ENCODE data around the gene GPR37L1.
"Not testable (repeated sequence)": the region's sequence is repeated elsewhere in the genome, so short reads cannot be mapped to it uniquely, and the experiment has no call there.

GPR37L1 gene

GRCh38 chr1:202107801-202108731 is 14.7 kb upstream of the GPR37L1 start:
- no peak for DNase-seq (ENCODE audit: extremely low read depth in 1 of 2, low read depth in 1 of 2)

DNA sequence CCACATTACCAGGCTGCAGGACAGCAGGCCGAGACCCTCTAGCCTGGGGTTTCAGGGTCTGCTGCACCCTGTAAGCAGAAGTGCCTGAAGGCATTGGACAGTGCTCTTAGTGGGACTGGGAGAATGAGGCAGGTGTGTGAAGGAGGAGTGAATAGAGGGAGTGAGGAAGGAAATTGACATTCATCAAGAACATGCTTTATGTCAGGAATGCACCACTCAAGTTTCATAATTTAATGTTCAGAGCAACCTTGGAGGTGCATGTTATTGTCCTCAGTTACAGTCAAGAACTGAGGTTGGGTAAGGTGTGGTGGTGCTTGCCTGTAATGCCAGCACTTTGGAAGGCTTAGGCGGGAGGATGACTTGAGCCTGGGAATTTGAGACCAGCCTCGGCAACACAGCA is 11.7 kb upstream of the GPR37L1 start:
- DNase-seq (ENCODE audit: extremely low read depth in 1 of 2, low read depth in 1 of 2): no peak

GRCh38 chr1:202111589-202111988 is 11.1 kb upstream of the GPR37L1 start:
- DNase-seq (ENCODE audit: extremely low read depth in 1 of 2, low read depth in 1 of 2): not testable (repeated sequence)

GRCh38 chr1:202112859-202113689 is 9.6 kb upstream of the GPR37L1 start:
- no peak for DNase-seq (ENCODE audit: extremely low read depth in 1 of 2, low read depth in 1 of 2)

DNA sequence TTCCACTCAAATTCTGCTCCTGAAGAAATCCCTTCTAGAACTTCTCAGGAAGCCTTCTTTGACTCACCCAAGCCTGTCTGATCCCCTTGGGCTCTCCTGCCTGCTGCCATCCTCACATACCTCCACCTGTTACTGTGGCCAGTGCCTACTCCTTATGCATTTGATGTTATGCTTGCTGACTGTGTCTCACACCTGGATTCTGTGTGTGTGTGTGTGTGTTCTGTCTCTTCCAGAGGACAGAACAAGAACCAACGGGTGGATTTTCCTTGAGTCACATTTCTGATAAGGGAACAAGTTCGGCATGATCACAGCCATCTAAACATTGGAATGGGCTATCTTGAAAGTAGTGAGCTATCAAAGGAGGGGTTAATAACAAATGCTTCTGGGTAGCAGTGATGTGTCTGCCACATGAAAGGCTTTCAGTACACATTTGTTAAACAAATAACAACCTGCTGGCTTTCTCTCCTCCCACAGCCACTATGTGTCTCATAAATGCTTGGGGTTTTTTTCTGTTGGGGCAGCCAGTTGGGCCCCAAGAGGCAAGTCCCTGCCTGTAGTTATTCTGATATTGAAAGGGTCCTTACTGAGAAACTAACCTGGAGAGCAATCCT is 8.9 kb upstream of the GPR37L1 start:
- DNase-seq (ENCODE audit: extremely low read depth in 1 of 2, low read depth in 1 of 2): no peak

DNA sequence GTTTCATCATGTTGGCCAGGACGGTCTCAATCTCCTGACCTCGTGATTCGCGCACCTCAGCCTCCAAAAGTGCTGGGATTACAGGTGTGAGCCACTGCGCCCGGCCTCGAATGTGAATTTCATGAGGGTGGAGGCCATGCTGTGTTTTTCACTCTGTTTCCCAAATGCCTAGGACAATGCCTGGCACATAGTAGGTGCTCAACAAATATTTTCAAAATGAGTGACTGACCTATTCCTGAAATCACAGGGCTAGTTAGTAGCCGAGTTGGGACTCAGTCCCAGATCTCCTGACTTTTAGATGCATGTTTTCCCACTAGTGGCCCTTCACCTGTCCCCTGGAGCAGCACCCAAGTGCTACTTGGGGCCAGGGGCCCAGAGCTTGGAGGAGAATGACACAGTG is 6.4 kb upstream of the GPR37L1 start:
- DNase-seq (ENCODE audit: extremely low read depth in 1 of 2, low read depth in 1 of 2): no peak

- no peak for DNase-seq (ENCODE audit: extremely low read depth in 1 of 2, low read depth in 1 of 2)
These were observed 4.8 kb upstream of the GPR37L1 start for GRCh38 chr1:202117898-202118371.

DNA sequence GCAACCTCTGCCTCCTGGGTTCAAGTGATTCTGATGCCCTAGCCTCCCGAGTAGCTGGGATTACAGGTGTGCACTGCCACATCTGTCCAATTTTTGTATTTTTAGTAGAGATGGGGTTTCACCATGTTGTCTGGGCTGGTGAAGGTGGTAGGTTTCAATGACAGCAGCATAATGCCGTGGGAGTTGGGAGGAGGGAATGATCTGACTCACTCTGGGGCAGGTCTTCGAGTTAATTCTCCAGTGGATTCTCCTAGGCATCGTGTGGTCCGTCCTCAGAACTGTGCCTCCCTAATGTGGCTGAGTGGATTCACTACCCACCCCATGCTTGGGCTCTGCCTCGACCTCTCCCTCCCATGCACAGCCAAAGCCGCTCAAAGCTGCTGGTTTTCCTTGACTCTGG is 1.7 kb upstream of the GPR37L1 start:
- no peak for DNase-seq (ENCODE audit: extremely low read depth in 1 of 2, low read depth in 1 of 2)

DNA sequence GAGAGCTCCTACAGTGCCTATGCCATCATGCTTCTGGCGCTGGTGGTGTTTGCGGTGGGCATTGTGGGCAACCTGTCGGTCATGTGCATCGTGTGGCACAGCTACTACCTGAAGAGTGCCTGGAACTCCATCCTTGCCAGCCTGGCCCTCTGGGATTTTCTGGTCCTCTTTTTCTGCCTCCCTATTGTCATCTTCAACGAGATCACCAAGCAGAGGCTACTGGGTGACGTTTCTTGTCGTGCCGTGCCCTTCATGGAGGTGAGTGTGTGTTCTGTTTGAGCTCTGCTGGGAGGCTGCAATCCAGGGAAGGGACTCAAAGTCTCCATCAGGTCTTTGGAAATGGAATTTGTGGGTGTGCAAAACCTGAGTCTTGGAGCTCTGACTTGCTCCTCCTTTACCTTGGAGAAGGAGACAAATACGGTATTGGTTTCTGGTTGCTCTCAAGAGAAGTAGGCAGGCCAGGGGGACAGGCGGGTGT is 658 bp downstream of the GPR37L1 start:
- no peak for DNase-seq (ENCODE audit: extremely low read depth in 1 of 2, low read depth in 1 of 2)

DNA sequence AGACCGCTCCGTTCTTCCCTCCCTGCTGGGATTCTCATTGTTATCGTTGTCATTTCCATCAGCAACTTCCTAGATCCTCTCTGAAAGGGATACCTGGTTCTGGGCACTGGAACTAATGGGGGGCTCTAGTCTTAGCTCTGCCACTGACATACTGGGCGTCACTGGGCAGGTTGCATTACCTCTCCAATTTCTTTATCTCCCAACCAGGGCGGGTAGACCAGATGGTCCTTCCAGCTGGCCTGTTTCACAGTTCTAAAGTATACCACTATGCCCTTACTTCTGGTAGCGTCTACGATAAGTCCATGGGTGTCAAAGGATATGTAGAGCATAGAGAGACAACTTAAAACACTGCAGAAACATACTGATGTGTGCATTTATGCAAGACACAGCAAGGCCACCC is 1.4 kb downstream of the GPR37L1 start:
- no peak for DNase-seq (ENCODE audit: extremely low read depth in 1 of 2, low read depth in 1 of 2)

DNA sequence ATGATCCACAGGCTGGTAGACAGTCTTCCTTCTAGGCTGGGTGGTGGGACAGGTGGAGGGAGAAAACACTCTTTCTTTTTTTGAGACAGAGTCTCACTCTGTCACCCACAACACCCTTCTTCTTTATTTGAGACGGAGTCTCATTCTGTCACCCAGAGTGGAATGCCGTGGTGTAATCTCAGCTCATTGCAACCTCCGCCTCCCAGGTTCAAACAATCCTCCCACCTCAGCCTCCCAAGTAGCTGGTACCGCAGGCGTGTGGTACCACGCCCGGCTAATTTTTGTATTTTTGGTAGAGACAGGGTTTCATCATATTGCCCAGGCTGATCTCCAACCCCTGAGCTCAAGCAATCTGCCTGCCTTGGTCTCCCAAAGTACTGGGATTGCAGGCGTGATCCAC is 2.9 kb downstream of the GPR37L1 start:
- DNase-seq (ENCODE audit: extremely low read depth in 1 of 2, low read depth in 1 of 2): no peak

- DNase-seq (ENCODE audit: extremely low read depth in 1 of 2, low read depth in 1 of 2): no peak
These were observed 3.7 kb downstream of the GPR37L1 start for GRCh38 chr1:202126426-202126825.

GRCh38 chr1:202127061-202127460 is 4.3 kb downstream of the GPR37L1 start:
- no peak for DNase-seq (ENCODE audit: extremely low read depth in 1 of 2, low read depth in 1 of 2)

- DNase-seq (ENCODE audit: extremely low read depth in 1 of 2, low read depth in 1 of 2): no peak
These were observed 5.3 kb downstream of the GPR37L1 start for GRCh38 chr1:202127836-202128622.

- DNase-seq (ENCODE audit: extremely low read depth in 1 of 2, low read depth in 1 of 2): no peak
These were observed 7.0 kb downstream of the GPR37L1 start for GRCh38 chr1:202129453-202130296.

DNA sequence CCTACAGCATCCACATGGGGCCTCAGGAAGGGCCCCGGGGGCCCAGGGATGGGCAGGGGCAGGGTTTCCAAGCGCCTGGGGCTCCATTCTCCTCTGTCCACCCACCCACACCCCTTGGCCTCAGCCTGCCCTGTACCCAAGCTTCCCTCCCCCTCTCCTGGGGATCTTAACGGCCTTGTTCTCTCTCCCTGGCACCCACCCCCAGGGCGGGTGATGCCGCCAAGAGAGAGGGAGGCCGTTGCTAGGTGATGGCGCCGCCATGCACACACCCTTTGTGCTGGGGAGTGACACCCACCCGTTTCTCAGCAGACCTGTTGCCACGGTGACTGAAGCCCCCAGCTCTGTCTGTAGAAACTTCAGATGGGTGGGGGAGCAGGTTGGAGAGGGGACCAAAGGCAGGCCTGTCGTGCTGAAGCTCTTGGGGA is 7.6 kb downstream of the GPR37L1 start:
- no peak for DNase-seq (ENCODE audit: extremely low read depth in 1 of 2, low read depth in 1 of 2)

DNA sequence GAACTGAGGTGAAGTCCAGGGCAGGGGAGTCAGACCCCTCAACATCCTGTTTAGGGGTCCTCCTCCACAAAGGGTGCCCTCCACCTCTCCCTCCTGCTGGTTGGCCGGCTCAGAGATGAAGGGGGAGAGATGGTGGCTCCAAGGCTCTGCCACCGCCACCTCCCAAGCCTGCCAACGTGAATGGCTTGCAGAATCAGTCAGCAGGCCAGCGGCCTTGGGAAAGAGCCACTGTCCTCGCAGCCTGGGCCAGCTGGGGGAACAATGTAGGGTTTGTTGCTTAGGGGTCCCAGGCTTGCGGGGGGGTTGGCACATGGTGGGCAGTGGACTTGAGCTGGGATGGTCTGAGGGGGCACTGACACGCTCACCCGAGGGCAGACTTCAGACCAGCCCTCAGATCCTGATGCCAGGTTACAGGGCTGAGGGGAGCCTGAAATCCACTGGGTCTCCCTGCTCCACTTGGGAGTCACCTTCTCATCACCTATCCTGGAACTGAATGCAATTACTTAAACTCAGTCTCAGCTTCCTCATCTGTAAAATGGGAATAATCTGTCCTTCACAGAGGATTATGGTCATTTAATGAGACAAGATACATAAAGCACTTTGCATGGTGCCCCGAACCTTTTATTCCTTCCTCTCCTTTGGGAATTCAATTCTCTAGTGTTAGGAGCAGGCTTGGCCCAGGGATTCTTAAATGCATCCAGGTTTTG is 8.3 kb downstream of the GPR37L1 start:
- no peak for DNase-seq (ENCODE audit: extremely low read depth in 1 of 2, low read depth in 1 of 2)

DNA sequence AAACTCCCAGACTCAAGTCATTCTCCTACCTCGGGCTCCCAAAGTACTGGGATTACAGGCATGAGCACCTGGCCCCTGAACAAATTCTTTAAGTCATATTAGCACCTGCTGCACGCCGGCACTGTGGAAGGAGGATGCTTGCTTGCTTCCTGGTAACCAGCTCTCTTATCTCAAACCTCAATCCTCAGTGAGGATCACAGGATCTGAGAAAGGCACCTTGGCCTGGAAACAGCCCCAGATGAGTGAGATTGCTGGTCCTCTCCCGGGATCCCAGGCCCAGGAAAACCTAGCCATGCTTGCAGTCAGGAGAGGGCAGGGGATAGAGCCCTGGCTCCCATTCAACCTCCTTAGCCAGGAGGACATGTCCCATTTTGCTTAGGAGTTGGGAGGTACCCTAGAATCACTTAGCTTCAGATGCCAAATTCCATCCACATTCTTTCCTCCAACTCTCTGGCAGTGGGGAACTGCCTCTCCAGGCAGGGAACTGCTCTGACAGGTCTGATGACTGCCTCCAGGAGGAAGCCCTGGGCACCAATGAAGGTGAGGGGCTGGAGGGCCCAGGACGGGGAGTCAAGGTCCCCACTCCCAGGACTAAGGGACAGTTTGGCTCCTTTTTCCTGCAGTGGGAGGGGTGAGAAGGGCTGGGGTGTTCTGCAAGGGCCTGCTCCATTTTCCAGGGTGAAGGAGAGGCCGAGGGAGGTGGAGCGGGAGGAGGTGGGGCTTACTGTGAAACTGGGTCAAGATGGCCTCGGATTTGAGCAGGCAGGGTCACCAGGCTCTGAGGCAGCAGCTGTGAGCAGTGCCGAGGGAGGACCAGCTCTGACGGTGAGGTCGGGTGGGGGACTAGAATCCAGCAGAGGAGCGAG is 9.5 kb downstream of the GPR37L1 start:
- DNase-seq (ENCODE audit: extremely low read depth in 1 of 2, low read depth in 1 of 2): no peak

Data from activated CD8-positive, alpha-beta memory T cell treated with anti-CD3 and anti-CD28 coated beads for 1 hour (primary cell).